ENCODE results near the gene PTPRG. TPM values are rescaled to one million over a fixed set of nuclear protein-coding genes. Genes with fewer than 3 reads are reported as not detected.

Gene PTPRG
- total RNA-seq, 2 donors from 2014 or later, result 23.9 to 31.6 TPM

GRCh38 chr3:62022312-62022711 lies 460.9 kb downstream of the PTPRG start:
- Histone ChIP-seq H3K36me3 (replicated peaks in 1 of 2; ENCODE audit: insufficient read depth in 1 of 2, low read depth in 2 of 2) (no peaks in the 10 kb centered on the region), H3K27me3 (no peaks in the 10 kb centered on the region), H3K9me3 (no peaks in the 10 kb centered on the region), H3K27ac (no peak overlapping the region), H3K4me3 (no peak overlapping the region), H3K4me1 (no peaks in the 10 kb centered on the region)
- ATAC-seq (no peak), DNase-seq (no peak)
- intact Hi-C loops (cut with DNase I), result no loop called here
- no peak for TF ChIP-seq POLR2A (IDR thresholded peaks at IDR 0.05)
- TF ChIP-seq, protein P1, sequence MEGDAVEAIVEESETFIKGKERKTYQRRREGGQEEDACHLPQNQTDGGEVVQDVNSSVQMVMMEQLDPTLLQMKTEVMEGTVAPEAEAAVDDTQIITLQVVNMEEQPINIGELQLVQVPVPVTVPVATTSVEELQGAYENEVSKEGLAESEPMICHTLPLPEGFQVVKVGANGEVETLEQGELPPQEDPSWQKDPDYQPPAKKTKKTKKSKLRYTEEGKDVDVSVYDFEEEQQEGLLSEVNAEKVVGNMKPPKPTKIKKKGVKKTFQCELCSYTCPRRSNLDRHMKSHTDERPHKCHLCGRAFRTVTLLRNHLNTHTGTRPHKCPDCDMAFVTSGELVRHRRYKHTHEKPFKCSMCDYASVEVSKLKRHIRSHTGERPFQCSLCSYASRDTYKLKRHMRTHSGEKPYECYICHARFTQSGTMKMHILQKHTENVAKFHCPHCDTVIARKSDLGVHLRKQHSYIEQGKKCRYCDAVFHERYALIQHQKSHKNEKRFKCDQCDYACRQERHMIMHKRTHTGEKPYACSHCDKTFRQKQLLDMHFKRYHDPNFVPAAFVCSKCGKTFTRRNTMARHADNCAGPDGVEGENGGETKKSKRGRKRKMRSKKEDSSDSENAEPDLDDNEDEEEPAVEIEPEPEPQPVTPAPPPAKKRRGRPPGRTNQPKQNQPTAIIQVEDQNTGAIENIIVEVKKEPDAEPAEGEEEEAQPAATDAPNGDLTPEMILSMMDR (IDR thresholded peaks at IDR 0.05), result no peak
- WGBS, 2 donors, result 79% methylated on average over 4 of the region's 4 CpGs

GRCh38 chr3:62024882-62025281 lies 463.5 kb downstream of the PTPRG start:
- no peaks in the 10 kb centered on the region for H3K4me1 ChIP-seq
- intact Hi-C loops (cut with DNase I), result no loop called here
- ATAC-seq (no peak), DNase-seq (no peak)
- no peak overlapping the region for H3K27ac ChIP-seq
- H3K27me3 ChIP-seq, result no peaks in the 10 kb centered on the region
- H3K4me3 ChIP-seq, result no peak overlapping the region
- WGBS, 2 donors, result 83 to 88% methylated on average over 3 of the region's 3 CpGs
- no peaks in the 10 kb centered on the region for H3K36me3 ChIP-seq (replicated peaks in 1 of 2; ENCODE audit: insufficient read depth in 1 of 2, low read depth in 2 of 2)
- H3K9me3 ChIP-seq, result peaks cover 0 to 6% (median 0%) of the 10 kb centered on the region in 3 donors
- no peak for TF ChIP-seq POLR2A (IDR thresholded peaks at IDR 0.05)
- TF ChIP-seq, protein P1 (IDR thresholded peaks at IDR 0.05), result no peak

- WGBS, 2 donors, result 94 to 100% methylated on average over 1 of the region's 1 CpG
- H3K4me3 ChIP-seq, result no peak overlapping the region
- DNase-seq, result no peak
Measured at GRCh38 chr3:62025913-62026312, 464.5 kb downstream of the PTPRG start.

GRCh38 chr3:62027241-62027640 lies 465.9 kb downstream of the PTPRG start:
- no peak for DNase-seq
- TF ChIP-seq, protein P1 (IDR thresholded peaks at IDR 0.05), result no peak
- TF ChIP-seq POLR2A (IDR thresholded peaks at IDR 0.05), result no peak
- Histone ChIP-seq H3K27ac (no peak overlapping the region), H3K27me3 (no peaks in the 10 kb centered on the region), H3K4me3 (no peak overlapping the region), H3K36me3 (replicated peaks in 1 of 2; ENCODE audit: insufficient read depth in 1 of 2, low read depth in 2 of 2) (no peaks in the 10 kb centered on the region), H3K9me3 (peaks cover 0 to 6% (median 0%) of the 10 kb centered on the region in 3 donors), H3K4me1 (no peaks in the 10 kb centered on the region)
- intact Hi-C loops (cut with DNase I), result no loop called here
- 86 to 87% methylated on average over 4 of the region's 4 CpGs for WGBS, 2 donors
- no peak for ATAC-seq

More at GRCh38 chr3:62025913-62026312, 464.5 kb downstream of the PTPRG start:
- no peak for TF ChIP-seq POLR2A (IDR thresholded peaks at IDR 0.05)
- TF ChIP-seq, protein P1 (IDR thresholded peaks at IDR 0.05), result no peak
- Histone ChIP-seq H3K9me3 (peaks cover 0 to 6% (median 0%) of the 10 kb centered on the region in 3 donors), H3K27me3 (no peaks in the 10 kb centered on the region), H3K4me1 (no peaks in the 10 kb centered on the region), H3K36me3 (replicated peaks in 1 of 2; ENCODE audit: insufficient read depth in 1 of 2, low read depth in 2 of 2) (no peaks in the 10 kb centered on the region), H3K27ac (no peak overlapping the region)
- ATAC-seq, result no peak
- intact Hi-C loops (cut with DNase I), result no loop called here

DNA sequence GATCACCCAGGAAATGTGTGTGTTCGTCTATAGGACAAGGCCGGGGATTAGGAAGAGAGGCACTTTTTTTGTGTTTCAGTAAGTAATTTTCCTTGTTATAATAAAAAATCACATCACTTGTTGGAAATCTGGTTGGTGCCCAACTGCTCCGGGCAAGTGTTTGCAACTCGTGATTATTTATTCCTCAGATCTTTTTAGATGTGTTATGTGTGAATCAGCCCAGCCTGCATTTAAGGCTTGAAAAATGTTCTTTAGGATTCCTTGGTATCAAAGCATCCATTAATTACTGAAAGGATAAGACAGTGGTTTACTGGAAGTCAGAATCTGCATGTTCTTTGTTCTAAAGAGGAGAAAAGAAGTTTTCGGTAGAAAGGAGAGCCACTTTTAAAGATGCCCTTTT lies 466.4 kb downstream of the PTPRG start:
- ATAC-seq, result no peak
- DNase-seq, result no peak
- 93 to 95% methylated on average over 5 of the region's 5 CpGs for WGBS, 2 donors
- Histone ChIP-seq H3K9me3 (peaks cover 0 to 6% (median 0%) of the 10 kb centered on the region in 3 donors), H3K4me1 (no peaks in the 10 kb centered on the region), H3K27me3 (no peaks in the 10 kb centered on the region), H3K4me3 (no peak overlapping the region), H3K36me3 (replicated peaks in 1 of 2; ENCODE audit: insufficient read depth in 1 of 2, low read depth in 2 of 2) (no peaks in the 10 kb centered on the region), H3K27ac (no peak overlapping the region)
- TF ChIP-seq, protein P1 (IDR thresholded peaks at IDR 0.05), result no peak
- TF ChIP-seq POLR2A (IDR thresholded peaks at IDR 0.05), result no peak
- intact Hi-C loops (cut with DNase I), result no loop called here

Data from body of pancreas (tissue), 4 donors.